GM10847 (cell line): ENCODE results near the gene FAT1.

ENCODE experiments used
- POLR2A ChIP-seq: IDR thresholded peaks from 2 replicates; pipeline ENCODE4 v1.6.1; 2011; ENCODE audit not compliant: insufficient read length; ENCODE audit errors: extremely low read depth

FAT1 gene

GRCh38 chr4:186733778-186734177, 10.1 kb upstream of the FAT1 start:
- TF ChIP-seq POLR2A: no peak

- TF ChIP-seq POLR2A: no peak
These were observed 7.0 kb upstream of the FAT1 start for GRCh38 chr4:186730621-186731020.

- no peak for TF ChIP-seq POLR2A
These were observed 6.2 kb upstream of the FAT1 start for GRCh38 chr4:186729856-186730255.

- TF ChIP-seq POLR2A: no peak
These were observed 5.1 kb upstream of the FAT1 start for GRCh38 chr4:186728631-186729271.

GRCh38 chr4:186727977-186728519, 4.4 kb upstream of the FAT1 start:
- no peak for TF ChIP-seq POLR2A

- no peak for TF ChIP-seq POLR2A
These were observed 3.7 kb upstream of the FAT1 start for GRCh38 chr4:186727169-186727976.

- no peak for TF ChIP-seq POLR2A
These were observed 2.9 kb upstream of the FAT1 start for GRCh38 chr4:186726426-186727168.

- TF ChIP-seq POLR2A: no peak
These were observed 2.1 kb upstream of the FAT1 start for GRCh38 chr4:186725469-186726425.

- no peak for TF ChIP-seq POLR2A
These were observed 1.3 kb upstream of the FAT1 start for GRCh38 chr4:186724864-186725468.

GRCh38 chr4:186724058-186724863, 605 bp upstream of the FAT1 start:
- TF ChIP-seq POLR2A: no peak

GRCh38 chr4:186722796-186723291, 812 bp downstream of the FAT1 start:
- TF ChIP-seq POLR2A: no peak

GRCh38 chr4:186719925-186720694, 3.5 kb downstream of the FAT1 start:
- TF ChIP-seq POLR2A: no peak
